Body of pancreas (tissue), 4 donors: ENCODE results near the gene CNTNAP2.

Experiments used
- CTCF ChIP-seq, 7 experiments: fragments of 450-650 bp in 4 of 7; fragments of 200-600 bp in 3 of 7; sonication (generic) in 3 of 7; IDR thresholded peaks; one replicate each; pipeline ENCODE4 v1.5.1; 2016 to 2019; ENCODE audit warnings: antibody characterized with exemption in 7 of 7
- POLR2A ChIP-seq, 3 donors: fragments of 450-650 bp; IDR thresholded peaks; one replicate each; pipeline ENCODE4 v1.6.1; 2016; ENCODE audit warnings: antibody characterized with exemption in 3 of 3, mild to moderate bottlenecking in 2 of 3

GRCh38 chr7:148419856-148420832 lies 2303.5 kb downstream of the CNTNAP2 start:
- no peak for TF ChIP-seq CTCF (IDR thresholded peaks at IDR 0.05)
- TF ChIP-seq POLR2A (IDR thresholded peaks at IDR 0.05): no peak
